Mucosa of rectum (tissue), 2 donors: ENCODE results near the gene RNF157.

ENCODE experiments used
- H3K27ac ChIP-seq, 2 donors: one replicate each; pipeline ENCODE4 v1.7.0; 2013; ENCODE audit warnings: inconsistent platforms in 2 of 2, low read depth in 2 of 2, low read length in 2 of 2
- H3K27me3 ChIP-seq, 2 donors: one replicate each; pipeline ENCODE4 v1.7.0; 2013; ENCODE audit warnings: low read length in 2 of 2; ENCODE audit not compliant: control insufficient read depth in 2 of 2, insufficient read depth in 2 of 2
- H3K36me3 ChIP-seq, 2 donors: one replicate each; pipeline ENCODE4 v1.7.0; 2013; ENCODE audit warnings: low read length in 2 of 2; ENCODE audit not compliant: control insufficient read depth in 2 of 2, insufficient read depth in 2 of 2
- H3K4me1 ChIP-seq, 2 donors: one replicate each; pipeline ENCODE4 v1.7.0; 2013; ENCODE audit warnings: low read length in 2 of 2, mild to moderate bottlenecking in 1 of 2; ENCODE audit not compliant: control insufficient read depth in 2 of 2, insufficient read depth in 2 of 2
- H3K4me3 ChIP-seq, 2 donors: one replicate each; pipeline ENCODE4 v1.7.0; 2013; ENCODE audit warnings: low read length in 2 of 2
- H3K9ac ChIP-seq, 2 donors: one replicate each; pipeline ENCODE4 v1.7.0; 2013; ENCODE audit warnings: low read length in 2 of 2, low read depth in 1 of 2, mild to moderate bottlenecking in 1 of 2
- H3K9me3 ChIP-seq, 2 donors: one replicate each; pipeline ENCODE4 v1.7.0; 2013; ENCODE audit warnings: low read length in 2 of 2; ENCODE audit not compliant: control insufficient read depth in 2 of 2
- donor health status: healthy.
- donor health status: Normal muscosa, but diverticular disease.

Gene RNF157

DNA sequence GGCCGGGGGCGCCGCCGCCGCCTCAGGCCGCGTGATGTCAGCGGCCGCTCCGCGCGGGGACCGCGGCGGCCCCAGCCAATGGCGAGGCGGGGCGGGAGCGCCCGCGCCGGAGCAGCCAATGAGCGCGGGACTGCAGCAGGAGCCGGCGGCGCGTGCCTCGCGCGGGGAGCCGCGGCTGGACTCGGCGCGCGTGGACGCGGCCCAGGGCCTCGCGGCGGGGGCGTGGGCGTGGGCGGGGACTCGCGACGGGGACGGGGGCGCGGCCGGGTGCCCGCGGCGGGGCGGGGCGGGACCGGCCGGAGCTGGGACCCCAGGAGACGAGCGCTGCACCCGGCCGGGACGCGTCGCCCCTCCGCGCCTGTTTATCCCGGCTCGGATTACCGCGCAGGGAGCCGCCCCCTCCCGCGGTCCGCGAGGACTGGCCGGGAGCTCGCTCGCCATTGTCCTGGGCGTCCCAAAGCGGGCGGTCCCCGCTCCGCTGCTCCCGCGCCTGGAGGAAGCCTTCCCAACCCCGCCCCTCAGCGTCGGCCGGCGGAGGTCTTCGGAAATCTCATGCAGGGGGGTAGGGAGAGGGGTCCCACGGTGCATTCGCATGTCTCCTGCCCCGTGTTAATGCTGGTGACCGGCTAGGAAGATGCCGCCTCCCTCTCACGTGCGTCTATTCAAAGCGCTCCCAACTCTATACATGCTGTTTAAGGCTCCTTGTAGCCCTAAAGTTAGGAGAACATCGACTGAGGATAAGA, at the start of gene RNF157:
Gene RNF157, minus strand, starts transcription at position 33 of the 743 bp plus-strand sequence. CDS start 253 bp downstream, outside the sequence.
- H3K27ac ChIP-seq: peak within 1 kb of the TSS; percentile 71 to 82
- H3K9ac ChIP-seq: peak within 1 kb of the TSS; percentile 73 to 76
- no peaks in the 10 kb centered on the region for H3K36me3 ChIP-seq
- no peaks in the 10 kb centered on the region for H3K9me3 ChIP-seq
- peaks cover 7 to 13% of the 10 kb centered on the region in 2 donors for H3K4me1 ChIP-seq
- H3K4me3 ChIP-seq: peak within 1 kb of the TSS; percentile 66 to 87
- no peaks in the 10 kb centered on the region for H3K27me3 ChIP-seq

DNA sequence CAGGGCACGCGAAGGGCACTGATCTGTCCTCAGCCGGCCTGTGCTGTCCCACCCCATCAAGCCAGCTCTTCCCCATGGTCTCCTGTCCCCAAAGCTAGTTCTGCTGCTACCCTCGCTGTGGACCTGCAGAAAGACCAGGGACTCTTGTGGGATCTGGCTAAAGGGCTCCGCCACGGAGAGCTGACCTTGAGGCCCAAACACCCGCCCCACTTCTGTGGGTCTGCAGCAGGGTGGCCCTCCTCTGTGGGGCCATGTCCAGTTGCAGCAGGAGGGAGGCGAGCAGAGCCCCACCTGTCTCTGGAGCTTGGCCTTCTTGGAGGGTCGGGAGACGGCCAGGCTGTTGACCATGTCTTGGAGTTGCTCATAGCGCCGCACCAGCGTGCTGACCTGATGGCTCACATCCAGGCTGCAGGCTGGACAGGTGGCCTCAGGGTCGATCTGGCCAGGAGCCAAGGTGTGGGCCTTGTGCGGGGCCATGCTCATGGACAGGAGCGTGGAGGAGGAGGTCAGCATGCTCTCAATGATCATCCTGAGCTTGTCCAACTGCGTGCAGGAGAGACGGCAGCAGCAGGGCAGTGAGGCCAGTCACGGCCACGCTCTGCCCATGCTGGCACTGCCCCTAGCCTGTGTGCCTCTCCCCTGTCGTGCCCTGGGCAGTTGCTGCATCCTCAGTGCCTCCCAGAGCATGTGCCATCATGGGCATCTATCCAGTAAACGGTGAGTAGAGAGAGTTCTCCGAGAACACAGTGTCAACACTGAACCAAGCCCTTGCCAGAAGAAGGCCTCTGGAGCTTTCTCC, 41.5 kb upstream of the RNF157 start:
- H3K4me1 ChIP-seq: peaks cover 4 to 5% of the 10 kb centered on the region in 2 donors
- no peaks in the 10 kb centered on the region for H3K9me3 ChIP-seq
- no peak overlapping the region for H3K27ac ChIP-seq
- H3K4me3 ChIP-seq: no peak overlapping the region
- H3K27me3 ChIP-seq: no peaks in the 10 kb centered on the region
- no peaks in the 10 kb centered on the region for H3K36me3 ChIP-seq
- no peak overlapping the region for H3K9ac ChIP-seq

DNA sequence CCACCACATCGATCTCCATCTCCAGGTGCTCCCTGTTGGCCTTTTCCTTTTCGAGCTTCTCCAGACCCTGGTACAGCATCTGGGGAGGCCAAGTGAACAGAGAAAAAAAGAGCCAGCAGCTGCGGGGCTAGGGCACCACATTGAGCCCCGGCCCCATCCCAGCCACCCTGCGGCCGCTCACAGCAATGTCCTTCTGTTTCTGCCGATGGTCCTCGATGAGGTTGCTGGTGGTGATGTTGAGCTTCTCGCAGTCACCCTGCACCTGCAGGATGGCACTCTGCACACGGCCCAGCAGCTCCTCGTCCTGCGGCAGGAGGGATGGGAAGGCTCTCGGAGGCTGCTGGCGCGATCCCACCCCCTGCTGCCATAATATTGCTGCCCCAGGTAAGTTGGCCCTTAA, 40.4 kb upstream of the RNF157 start:
- no peaks in the 10 kb centered on the region for H3K27me3 ChIP-seq
- no peak overlapping the region for H3K9ac ChIP-seq
- no peak overlapping the region for H3K27ac ChIP-seq
- no peaks in the 10 kb centered on the region for H3K36me3 ChIP-seq
- H3K4me1 ChIP-seq: peaks cover 4 to 5% of the 10 kb centered on the region in 2 donors
- H3K4me3 ChIP-seq: no peak overlapping the region
- H3K9me3 ChIP-seq: no peaks in the 10 kb centered on the region

DNA sequence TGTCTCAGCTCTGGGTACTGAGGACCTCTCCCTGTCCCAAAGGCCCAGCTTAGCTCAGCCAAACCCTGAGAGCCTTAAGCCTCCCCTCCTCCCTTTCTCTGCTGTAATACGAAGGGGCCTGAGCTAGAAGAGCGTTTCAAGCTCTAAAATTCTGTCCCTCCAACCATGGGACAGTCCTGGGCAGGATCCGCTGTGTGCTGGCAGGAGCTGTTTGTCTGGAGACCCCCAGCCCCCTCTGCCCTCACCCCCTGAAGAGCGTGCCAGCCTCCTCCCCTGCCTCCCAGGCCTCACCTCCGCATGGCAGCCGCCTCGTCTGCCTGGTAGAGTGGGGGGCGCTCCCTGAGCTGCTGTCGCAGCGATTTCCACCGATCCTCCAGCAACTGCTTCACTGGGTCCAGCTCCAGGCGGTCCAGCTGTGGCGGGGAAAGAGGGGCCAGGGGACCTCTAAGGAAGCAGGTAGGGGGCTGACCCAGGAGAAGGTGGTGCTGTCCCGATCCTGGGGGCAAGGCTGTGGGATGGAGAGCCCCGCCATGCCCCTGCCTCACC, 39.5 kb upstream of the RNF157 start:
- Histone ChIP-seq H3K4me1 (peaks cover 4 to 5% of the 10 kb centered on the region in 2 donors), H3K9me3 (no peaks in the 10 kb centered on the region), H3K4me3 (no peak overlapping the region), H3K9ac (no peak overlapping the region), H3K36me3 (no peaks in the 10 kb centered on the region), H3K27ac (no peak overlapping the region), H3K27me3 (no peaks in the 10 kb centered on the region)

DNA sequence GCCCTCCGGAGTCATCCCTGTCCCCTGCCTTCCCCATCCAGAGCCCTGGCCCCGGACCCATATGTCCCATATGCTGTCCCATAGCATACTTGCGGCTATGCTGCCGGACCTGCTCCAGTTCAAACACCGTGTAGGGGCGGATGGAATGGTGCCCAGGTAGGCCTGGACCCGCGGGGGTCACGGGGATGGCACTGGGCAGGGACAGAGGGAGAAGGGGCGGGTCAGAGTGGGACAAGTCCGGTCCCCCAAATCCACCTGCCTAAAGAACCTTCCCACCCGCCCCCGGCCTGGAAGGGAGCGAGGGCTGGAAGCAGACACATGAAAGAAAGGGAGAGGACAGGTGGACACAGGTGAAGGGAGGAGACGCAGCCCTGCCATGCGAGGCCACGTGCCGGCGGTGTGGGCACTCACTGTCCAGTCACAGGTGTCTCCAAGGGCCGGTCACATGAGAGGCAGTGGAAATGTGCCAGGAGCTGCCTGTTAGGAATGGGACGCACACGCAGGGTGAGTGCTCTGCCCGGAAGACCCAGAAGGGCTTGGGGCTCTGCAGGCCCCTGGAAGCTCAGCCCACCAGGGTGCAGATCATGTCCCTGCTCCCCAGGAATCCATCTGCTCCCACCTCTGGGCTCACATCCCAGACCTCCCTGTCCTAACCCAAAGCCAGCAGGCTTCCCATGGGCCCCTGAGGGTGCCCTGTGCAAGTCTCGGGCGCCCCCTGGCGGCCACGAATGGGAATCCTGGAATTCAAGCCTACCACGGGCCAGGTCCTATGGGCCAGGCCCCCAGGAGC, 38.9 kb upstream of the RNF157 start:
- no peak overlapping the region for H3K4me3 ChIP-seq
- H3K9ac ChIP-seq: peak overlapping the region in 1 of 2 donors; percentile 24
- H3K27ac ChIP-seq: no peak overlapping the region
- H3K4me1 ChIP-seq: peaks cover 4 to 5% of the 10 kb centered on the region in 2 donors
- H3K27me3 ChIP-seq: no peaks in the 10 kb centered on the region
- H3K36me3 ChIP-seq: no peaks in the 10 kb centered on the region
- H3K9me3 ChIP-seq: no peaks in the 10 kb centered on the region

DNA sequence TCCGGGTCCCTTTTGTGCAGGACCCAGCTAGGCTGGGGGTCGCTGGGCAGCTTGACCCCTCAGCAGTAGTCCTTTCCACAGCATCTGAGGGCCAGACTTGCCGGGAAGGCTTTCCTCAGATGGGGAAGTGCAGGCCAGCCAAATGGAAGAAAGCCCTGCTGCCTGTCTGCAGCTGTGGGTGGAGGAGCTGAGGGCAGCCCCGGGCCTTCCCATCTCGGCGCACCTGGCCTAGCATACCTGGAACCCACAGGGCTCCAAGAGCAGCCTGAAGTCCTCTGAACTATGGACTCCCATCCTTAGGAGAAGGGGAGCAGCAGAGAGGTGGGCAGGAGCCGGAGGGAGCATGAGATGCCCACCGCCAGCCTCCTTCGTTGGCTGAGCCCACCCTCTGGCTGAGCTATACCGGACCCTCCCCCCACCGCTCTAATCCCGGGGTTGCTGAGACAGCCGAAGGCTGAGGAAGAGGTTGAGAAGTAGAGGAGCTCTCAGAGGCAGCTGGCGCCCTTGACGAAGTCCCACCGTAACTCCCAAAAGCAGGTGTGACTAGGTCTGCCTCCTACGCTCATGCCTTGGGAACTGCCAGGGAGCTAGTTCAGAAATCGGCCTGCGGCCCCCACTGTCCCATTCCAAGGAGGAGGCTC, 38.1 kb upstream of the RNF157 start:
- H3K9ac ChIP-seq: no peak overlapping the region
- H3K27ac ChIP-seq: no peak overlapping the region

DNA sequence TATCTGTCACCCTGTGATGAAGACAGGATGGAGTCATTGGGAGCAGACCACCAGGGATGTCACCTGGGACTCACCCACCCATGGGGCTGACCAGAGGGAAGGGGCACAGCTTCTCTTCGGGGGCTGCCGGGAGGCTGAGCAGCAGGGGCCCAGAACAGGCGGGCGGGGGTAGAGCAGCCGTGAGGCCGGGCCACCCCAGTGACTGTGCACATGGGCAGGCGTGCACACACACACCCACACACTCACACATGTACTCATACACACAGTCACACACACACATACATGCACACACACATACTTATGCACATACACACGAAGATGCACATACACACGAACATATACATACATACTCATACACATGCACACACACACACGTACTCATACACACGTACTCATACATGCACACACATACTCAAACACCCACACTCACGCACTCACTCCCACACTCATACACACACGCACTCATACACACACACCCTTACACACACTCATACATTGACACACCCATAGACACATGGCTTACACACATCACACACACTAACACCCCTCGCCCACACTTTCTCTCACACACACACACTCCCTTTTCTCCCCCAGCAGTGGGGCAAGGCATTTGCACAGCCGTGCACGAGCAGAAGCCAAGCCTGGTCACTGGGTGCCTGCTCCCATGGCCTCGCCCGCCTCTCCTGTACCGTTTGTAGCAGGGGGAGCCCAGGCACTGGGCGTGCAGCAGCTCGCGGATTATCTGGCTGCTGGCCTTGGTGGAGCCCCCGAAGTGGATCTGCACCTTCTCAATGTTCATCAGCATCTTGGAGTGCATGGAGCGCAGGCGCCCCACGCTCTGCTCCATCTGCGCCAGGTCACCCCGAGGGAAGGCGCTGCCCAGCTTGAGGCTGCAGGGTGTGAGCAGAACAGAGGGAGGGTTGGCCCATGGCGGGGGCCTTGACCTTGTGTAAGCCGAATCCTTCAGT, 37.3 kb upstream of the RNF157 start:
- Histone ChIP-seq H3K4me3 (no peak overlapping the region), H3K9me3 (no peaks in the 10 kb centered on the region), H3K27ac (no peak overlapping the region), H3K36me3 (no peaks in the 10 kb centered on the region), H3K9ac (no peak overlapping the region), H3K27me3 (no peaks in the 10 kb centered on the region), H3K4me1 (peaks cover 7 to 12% of the 10 kb centered on the region in 2 donors)

More for the DNA sequence above, 38.1 kb upstream of the RNF157 start:
- peaks cover 4 to 5% of the 10 kb centered on the region in 2 donors for H3K4me1 ChIP-seq
- H3K4me3 ChIP-seq: no peak overlapping the region
- H3K27me3 ChIP-seq: no peaks in the 10 kb centered on the region
- H3K36me3 ChIP-seq: no peaks in the 10 kb centered on the region
- no peaks in the 10 kb centered on the region for H3K9me3 ChIP-seq

DNA sequence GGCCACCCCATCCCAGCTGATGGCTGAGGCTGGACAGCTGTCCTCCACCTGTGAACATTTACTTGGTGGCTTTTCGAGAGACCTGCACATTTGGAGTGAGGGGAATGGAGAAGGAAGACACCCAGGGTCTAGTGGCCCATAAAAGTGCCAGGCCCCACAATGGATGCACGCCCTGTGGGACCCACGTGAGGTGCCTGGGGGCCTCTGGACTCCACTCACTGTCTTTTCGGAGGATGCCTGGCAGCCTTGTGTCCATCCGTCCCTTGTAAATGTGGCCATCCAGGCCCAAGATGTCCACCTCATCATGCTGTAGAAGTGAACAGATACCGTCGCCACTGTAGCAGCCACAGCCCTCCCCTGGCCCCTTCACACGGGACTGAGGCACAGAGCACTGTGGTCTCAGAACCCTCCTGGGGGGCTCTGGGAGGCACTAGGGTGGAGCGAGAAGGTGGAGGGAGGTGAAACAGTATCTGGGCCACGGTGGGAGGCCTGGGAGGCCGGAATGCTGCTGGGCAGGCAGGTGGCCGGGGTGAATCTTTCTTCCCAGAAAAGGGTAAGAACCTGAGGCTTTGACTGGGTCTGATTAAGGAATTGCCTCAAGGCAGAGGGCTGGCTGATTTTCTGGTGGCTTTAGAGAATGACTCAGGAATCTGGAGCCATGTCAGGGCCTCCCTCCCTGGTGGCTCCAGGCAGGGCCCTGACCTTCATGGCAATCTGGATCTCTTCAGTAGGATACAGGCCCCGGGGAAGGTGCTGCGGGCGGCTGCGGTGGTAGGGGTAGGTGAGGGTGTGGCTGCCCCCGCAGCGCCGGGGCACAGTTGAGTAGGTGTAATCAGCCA, 36.4 kb upstream of the RNF157 start:
- no peaks in the 10 kb centered on the region for H3K27me3 ChIP-seq
- H3K9ac ChIP-seq: no peak overlapping the region
- no peak overlapping the region for H3K4me3 ChIP-seq
- H3K4me1 ChIP-seq: peaks cover 16 to 17% of the 10 kb centered on the region in 2 donors
- H3K9me3 ChIP-seq: no peaks in the 10 kb centered on the region
- H3K27ac ChIP-seq: no peak overlapping the region
- H3K36me3 ChIP-seq: no peaks in the 10 kb centered on the region
